ENCODE data around the gene MRM2.
A peak's percentile ranks its signal among the peaks of the same experiment; 100 is the strongest.
"Not testable (repeated sequence)": the region's sequence is repeated elsewhere in the genome, so short reads cannot be mapped to it uniquely, and the experiment has no call there.

MRM2 gene

GRCh38 chr7:2274666-2275065, 32.7 kb upstream of the MRM2 start:
- no peak overlapping the region for H3K4me3 Mint-ChIP-seq
- no peaks in the 10 kb centered on the region for H3K4me1 Mint-ChIP-seq (ENCODE audit: low read depth)
- H3K9me3 Mint-ChIP-seq, result no peaks in the 10 kb centered on the region
- H3K36me3 Mint-ChIP-seq (ENCODE audit: low read depth), result peaks cover 96% of the 10 kb centered on the region
- no peaks in the 10 kb centered on the region for H3K27me3 Mint-ChIP-seq
- no peak overlapping the region for H3K27ac Mint-ChIP-seq
- intact Hi-C loops (cut with micrococcal nuclease), result no loop called here

- Mint-ChIP-seq H3K4me1 (ENCODE audit: low read depth) (no peaks in the 10 kb centered on the region), H3K4me3 (no peak overlapping the region), H3K36me3 (ENCODE audit: low read depth) (peaks cover 96% of the 10 kb centered on the region), H3K27ac (no peak overlapping the region), H3K9me3 (no peaks in the 10 kb centered on the region), H3K27me3 (no peaks in the 10 kb centered on the region)
- intact Hi-C loops (cut with micrococcal nuclease), result no loop called here
Observed at GRCh38 chr7:2273866-2274265, 31.9 kb upstream of the MRM2 start.

- H3K9me3 Mint-ChIP-seq, result no peaks in the 10 kb centered on the region
- H3K27me3 Mint-ChIP-seq, result no peaks in the 10 kb centered on the region
- intact Hi-C loops (cut with micrococcal nuclease), result no loop called here
- no peak overlapping the region for H3K4me3 Mint-ChIP-seq
- H3K27ac Mint-ChIP-seq, result no peak overlapping the region
- peaks cover 82% of the 10 kb centered on the region for H3K36me3 Mint-ChIP-seq (ENCODE audit: low read depth)
- H3K4me1 Mint-ChIP-seq (ENCODE audit: low read depth), result no peaks in the 10 kb centered on the region
Observed at GRCh38 chr7:2272031-2272430, 30.0 kb upstream of the MRM2 start.

- Mint-ChIP-seq H3K27me3 (no peaks in the 10 kb centered on the region), H3K4me3 (no peak overlapping the region), H3K27ac (no peak overlapping the region), H3K4me1 (ENCODE audit: low read depth) (no peaks in the 10 kb centered on the region), H3K9me3 (no peaks in the 10 kb centered on the region), H3K36me3 (ENCODE audit: low read depth) (peaks cover 82% of the 10 kb centered on the region)
- intact Hi-C loops (cut with micrococcal nuclease), result no loop called here
Observed at GRCh38 chr7:2271273-2272026, 29.4 kb upstream of the MRM2 start.

GRCh38 chr7:2270495-2270894, 28.5 kb upstream of the MRM2 start:
- Mint-ChIP-seq H3K9me3 (no peaks in the 10 kb centered on the region), H3K27me3 (no peaks in the 10 kb centered on the region), H3K4me1 (ENCODE audit: low read depth) (peaks cover under 1% of the 10 kb centered on the region), H3K4me3 (no peak overlapping the region), H3K27ac (no peak overlapping the region), H3K36me3 (ENCODE audit: low read depth) (peaks cover 82% of the 10 kb centered on the region)
- intact Hi-C loops (cut with micrococcal nuclease), result no loop called here

GRCh38 chr7:2269991-2270460, 28.0 kb upstream of the MRM2 start:
- no peaks in the 10 kb centered on the region for H3K9me3 Mint-ChIP-seq
- H3K36me3 Mint-ChIP-seq (ENCODE audit: low read depth), result peaks cover 82% of the 10 kb centered on the region
- no peak overlapping the region for H3K27ac Mint-ChIP-seq
- H3K4me3 Mint-ChIP-seq, result no peak overlapping the region
- intact Hi-C loops (cut with micrococcal nuclease), result no loop called here
- H3K27me3 Mint-ChIP-seq, result no peaks in the 10 kb centered on the region
- H3K4me1 Mint-ChIP-seq (ENCODE audit: low read depth), result peaks cover 5% of the 10 kb centered on the region

- H3K27me3 Mint-ChIP-seq; intact Hi-C loops (cut with micrococcal nuclease); H3K4me3 Mint-ChIP-seq; H3K9me3 Mint-ChIP-seq; H3K27ac Mint-ChIP-seq: not testable (repeated sequence)
- Mint-ChIP-seq H3K36me3 (ENCODE audit: low read depth) (peaks cover 82% of the 10 kb centered on the region), H3K4me1 (ENCODE audit: low read depth) (peaks cover 12% of the 10 kb centered on the region)
Observed at GRCh38 chr7:2269089-2269990, 27.3 kb upstream of the MRM2 start.

GRCh38 chr7:2266911-2267310, 24.9 kb upstream of the MRM2 start:
- no peaks in the 10 kb centered on the region for H3K9me3 Mint-ChIP-seq
- no peaks in the 10 kb centered on the region for H3K27me3 Mint-ChIP-seq

GRCh38 chr7:2264158-2264557, 22.2 kb upstream of the MRM2 start:
- Mint-ChIP-seq H3K27me3 (no peaks in the 10 kb centered on the region), H3K36me3 (ENCODE audit: low read depth) (peaks cover 82% of the 10 kb centered on the region), H3K4me3 (no peak overlapping the region), H3K4me1 (ENCODE audit: low read depth) (peaks cover 51% of the 10 kb centered on the region), H3K9me3 (no peaks in the 10 kb centered on the region), H3K27ac (peak overlapping the region; percentile 81)
- intact Hi-C loops (cut with micrococcal nuclease), result no loop called here

More at GRCh38 chr7:2266911-2267310, 24.9 kb upstream of the MRM2 start:
- intact Hi-C loops (cut with micrococcal nuclease), result no loop called here
- Mint-ChIP-seq H3K36me3 (ENCODE audit: low read depth) (peaks cover 82% of the 10 kb centered on the region), H3K27ac (no peak overlapping the region), H3K4me3 (no peak overlapping the region), H3K4me1 (ENCODE audit: low read depth) (peaks cover 30% of the 10 kb centered on the region)

GRCh38 chr7:2263176-2263575, 21.2 kb upstream of the MRM2 start:
- Mint-ChIP-seq H3K4me3 (no peak overlapping the region), H3K27me3 (no peaks in the 10 kb centered on the region), H3K27ac (peak overlapping the region; percentile 81), H3K4me1 (ENCODE audit: low read depth) (peaks cover 54% of the 10 kb centered on the region), H3K9me3 (no peaks in the 10 kb centered on the region), H3K36me3 (ENCODE audit: low read depth) (peaks cover 90% of the 10 kb centered on the region)
- intact Hi-C loops (cut with micrococcal nuclease), result no loop called here

GRCh38 chr7:2261611-2262010, 19.6 kb upstream of the MRM2 start:
- Mint-ChIP-seq H3K9me3 (no peaks in the 10 kb centered on the region), H3K4me3 (peak overlapping the region; percentile 57), H3K36me3 (ENCODE audit: low read depth) (peaks cover 100% of the 10 kb centered on the region), H3K4me1 (ENCODE audit: low read depth) (peaks cover 65% of the 10 kb centered on the region), H3K27ac (peak overlapping the region; percentile 81), H3K27me3 (no peaks in the 10 kb centered on the region)
- intact Hi-C loops (cut with micrococcal nuclease), result no loop called here

GRCh38 chr7:2260820-2261219, 18.8 kb upstream of the MRM2 start:
- no peaks in the 10 kb centered on the region for H3K27me3 Mint-ChIP-seq
- no peak overlapping the region for H3K27ac Mint-ChIP-seq
- H3K9me3 Mint-ChIP-seq, result no peaks in the 10 kb centered on the region
- intact Hi-C loops (cut with micrococcal nuclease), result no loop called here
- H3K4me1 Mint-ChIP-seq (ENCODE audit: low read depth), result peaks cover 73% of the 10 kb centered on the region
- no peak overlapping the region for H3K4me3 Mint-ChIP-seq
- peaks cover 100% of the 10 kb centered on the region for H3K36me3 Mint-ChIP-seq (ENCODE audit: low read depth)

GRCh38 chr7:2259480-2259879, 17.5 kb upstream of the MRM2 start:
- Mint-ChIP-seq H3K4me3 (no peak overlapping the region), H3K9me3 (no peaks in the 10 kb centered on the region), H3K27ac (peak overlapping the region; percentile 4), H3K27me3 (no peaks in the 10 kb centered on the region), H3K36me3 (ENCODE audit: low read depth) (peaks cover 100% of the 10 kb centered on the region), H3K4me1 (ENCODE audit: low read depth) (peaks cover 75% of the 10 kb centered on the region)
- intact Hi-C loops (cut with micrococcal nuclease), result no loop called here

- H3K27me3 Mint-ChIP-seq, result no peaks in the 10 kb centered on the region
- H3K27ac Mint-ChIP-seq, result no peak overlapping the region
- H3K9me3 Mint-ChIP-seq, result no peaks in the 10 kb centered on the region
- no peak overlapping the region for H3K4me3 Mint-ChIP-seq
- intact Hi-C loops (cut with micrococcal nuclease), result no loop called here
- H3K4me1 Mint-ChIP-seq (ENCODE audit: low read depth), result peaks cover 75% of the 10 kb centered on the region
- H3K36me3 Mint-ChIP-seq (ENCODE audit: low read depth), result peaks cover 100% of the 10 kb centered on the region
Observed at GRCh38 chr7:2258661-2259365, 16.8 kb upstream of the MRM2 start.
